ENCODE results near the gene RAC2. TPM values are rescaled to one million over a fixed set of nuclear protein-coding genes. Genes with fewer than 3 reads are reported as not detected.
"Not testable (repeated sequence)": the region's sequence is repeated elsewhere in the genome, so short reads cannot be mapped to it uniquely, and the experiment has no call there.

Gene RAC2
- polyA plus RNA-seq, 1 donor, result 22.6 TPM

GRCh38 chr22:37255558-37256006, 11.5 kb upstream of the RAC2 start:
- Histone ChIP-seq H3K4me3 (ENCODE audit: low read length) (no peak overlapping the region), H3K9me3 (ENCODE audit: control insufficient read depth, low read depth, low read length) (no peaks in the 10 kb centered on the region), H3K36me3 (ENCODE audit: control insufficient read depth, insufficient read depth, low read length) (no peaks in the 10 kb centered on the region), H3K4me1 (ENCODE audit: control insufficient read depth, insufficient read depth, low read length) (peaks cover 25% of the 10 kb centered on the region), H3K27ac (ENCODE audit: low read length) (no peak overlapping the region), H3K27me3 (ENCODE audit: control insufficient read depth, insufficient read depth, low read length) (no peaks in the 10 kb centered on the region)
- no peak for DNase-seq

DNA sequence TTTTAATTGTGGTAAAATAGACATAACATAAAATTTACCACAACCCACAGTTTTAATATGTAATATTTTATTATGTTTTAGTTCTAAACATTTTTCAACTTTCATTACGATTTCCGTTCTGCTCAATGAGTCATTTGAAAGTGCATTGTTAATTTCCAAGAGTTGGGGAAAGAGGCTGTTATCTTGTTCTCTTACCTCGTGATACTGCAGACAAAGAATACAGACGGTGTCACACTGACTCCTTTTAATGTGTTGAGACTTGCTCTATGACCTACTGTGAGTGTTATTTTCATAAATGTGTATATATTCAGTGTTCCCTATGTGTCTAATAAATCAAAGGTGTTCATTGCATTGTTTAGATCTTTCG, 10.8 kb upstream of the RAC2 start:
- Histone ChIP-seq H3K4me1 (ENCODE audit: control insufficient read depth, insufficient read depth, low read length) (peaks cover 25% of the 10 kb centered on the region), H3K9me3 (ENCODE audit: control insufficient read depth, low read depth, low read length) (no peaks in the 10 kb centered on the region), H3K27ac (ENCODE audit: low read length) (no peak overlapping the region), H3K27me3 (ENCODE audit: control insufficient read depth, insufficient read depth, low read length) (no peaks in the 10 kb centered on the region), H3K36me3 (ENCODE audit: control insufficient read depth, insufficient read depth, low read length) (no peaks in the 10 kb centered on the region), H3K4me3 (ENCODE audit: low read length) (no peak overlapping the region)
- peak in 1 of 2 donors; percentile 73 for DNase-seq
- 75% methylated on average over 1 of the region's 5 CpGs for WGBS (ENCODE audit: insufficient coverage, low lambda C conversion rate)

- H3K4me3 ChIP-seq (ENCODE audit: low read length), result no peak overlapping the region
- no peak for DNase-seq
- H3K4me1 ChIP-seq (ENCODE audit: control insufficient read depth, insufficient read depth, low read length), result peaks cover 23% of the 10 kb centered on the region
- H3K27ac ChIP-seq (ENCODE audit: low read length), result no peak overlapping the region
- H3K9me3 ChIP-seq (ENCODE audit: control insufficient read depth, low read depth, low read length), result no peaks in the 10 kb centered on the region
- no CpG with 5 or more reads among the region's 5 CpGs for WGBS (ENCODE audit: insufficient coverage, low lambda C conversion rate)
- H3K36me3 ChIP-seq (ENCODE audit: control insufficient read depth, insufficient read depth, low read length), result no peaks in the 10 kb centered on the region
- H3K27me3 ChIP-seq (ENCODE audit: control insufficient read depth, insufficient read depth, low read length), result no peaks in the 10 kb centered on the region
Measured at GRCh38 chr22:37254209-37254866, 10.3 kb upstream of the RAC2 start.

DNA sequence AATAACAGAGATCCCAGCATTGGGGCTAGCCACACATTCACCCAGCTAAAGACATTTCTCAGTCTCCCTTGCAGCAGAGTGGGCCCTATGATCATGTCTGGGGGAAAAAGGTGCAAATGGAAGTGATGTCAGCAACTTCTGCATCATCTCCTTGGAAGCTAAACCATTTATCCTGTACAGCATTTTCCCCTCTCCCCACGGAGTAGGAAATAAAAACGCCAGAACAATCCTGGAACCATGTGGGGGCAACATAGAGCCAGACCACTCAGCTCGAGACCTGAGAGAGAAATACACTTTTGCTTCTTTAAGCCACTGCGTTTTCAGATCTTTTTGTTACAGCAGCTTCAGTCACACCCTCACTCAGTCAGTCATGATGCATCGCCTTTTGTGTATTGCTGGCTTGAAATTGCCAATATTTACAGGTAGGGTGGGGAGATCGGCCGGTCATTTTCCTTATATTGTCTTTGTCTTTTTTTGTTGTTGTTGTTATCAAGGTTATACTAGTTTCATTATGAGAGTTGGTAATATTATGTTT, 9.1 kb upstream of the RAC2 start:
- Histone ChIP-seq H3K36me3 (ENCODE audit: control insufficient read depth, insufficient read depth, low read length) (no peaks in the 10 kb centered on the region), H3K4me1 (ENCODE audit: control insufficient read depth, insufficient read depth, low read length) (peaks cover 11% of the 10 kb centered on the region), H3K9me3 (ENCODE audit: control insufficient read depth, low read depth, low read length) (no peaks in the 10 kb centered on the region), H3K27ac (ENCODE audit: low read length) (no peak overlapping the region), H3K27me3 (ENCODE audit: control insufficient read depth, insufficient read depth, low read length) (no peaks in the 10 kb centered on the region), H3K4me3 (ENCODE audit: low read length) (no peak overlapping the region)
- no CpG with 5 or more reads among the region's 7 CpGs for WGBS (ENCODE audit: insufficient coverage, low lambda C conversion rate)
- DNase-seq, result no peak

DNA sequence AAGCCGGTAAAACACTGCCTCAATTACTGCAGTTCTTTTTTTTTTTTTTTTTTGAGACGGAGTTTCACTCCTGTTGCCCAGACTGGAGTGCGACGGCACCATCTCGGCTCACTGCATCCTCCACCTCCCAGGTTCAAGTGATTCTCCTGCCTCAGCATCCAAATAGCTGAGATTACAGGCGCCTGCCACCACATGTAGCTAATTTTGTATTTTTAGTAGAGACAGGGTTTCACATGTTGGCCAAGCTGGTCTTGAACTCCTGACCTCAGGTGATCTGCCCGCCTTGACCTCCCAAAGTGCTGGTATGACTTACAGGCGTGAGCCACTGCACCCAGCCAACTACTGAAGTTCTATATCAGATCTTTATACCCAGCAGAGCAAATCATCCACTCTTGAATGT, 7.8 kb upstream of the RAC2 start:
- H3K36me3 ChIP-seq (ENCODE audit: control insufficient read depth, insufficient read depth, low read length); H3K27ac ChIP-seq (ENCODE audit: low read length); H3K9me3 ChIP-seq (ENCODE audit: control insufficient read depth, low read depth, low read length); H3K4me3 ChIP-seq (ENCODE audit: low read length); DNase-seq; H3K4me1 ChIP-seq (ENCODE audit: control insufficient read depth, insufficient read depth, low read length); H3K27me3 ChIP-seq (ENCODE audit: control insufficient read depth, insufficient read depth, low read length): not testable (repeated sequence)
- WGBS (ENCODE audit: insufficient coverage, low lambda C conversion rate), result no CpG with 5 or more reads among the region's 8 CpGs

DNA sequence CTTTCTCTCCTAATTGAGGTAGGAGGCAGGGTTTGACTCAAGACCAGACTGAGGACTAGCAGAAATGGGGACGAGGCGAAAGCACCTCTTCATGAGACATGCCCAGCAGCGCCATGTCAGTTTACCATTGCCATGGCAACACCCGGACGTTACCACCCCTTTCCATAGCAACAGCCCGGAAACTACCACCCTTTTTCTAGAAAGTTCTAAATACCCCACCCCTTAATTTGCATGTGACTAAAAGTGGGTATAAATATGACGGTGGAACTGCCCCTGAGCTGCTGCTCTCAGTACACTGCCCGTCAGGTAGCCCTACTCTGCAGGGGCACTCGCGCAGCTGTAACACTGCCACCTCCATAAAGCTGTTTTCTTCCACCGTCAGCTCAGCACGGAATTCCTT, 5.9 kb upstream of the RAC2 start:
- no peaks in the 10 kb centered on the region for H3K4me1 ChIP-seq (ENCODE audit: control insufficient read depth, insufficient read depth, low read length)
- no peaks in the 10 kb centered on the region for H3K9me3 ChIP-seq (ENCODE audit: control insufficient read depth, low read depth, low read length)
- H3K27me3 ChIP-seq (ENCODE audit: control insufficient read depth, insufficient read depth, low read length), result no peaks in the 10 kb centered on the region
- H3K27ac ChIP-seq (ENCODE audit: low read length), result no peak overlapping the region
- 100% methylated on average over 1 of the region's 12 CpGs for WGBS (ENCODE audit: insufficient coverage, low lambda C conversion rate)
- no peak overlapping the region for H3K4me3 ChIP-seq (ENCODE audit: low read length)
- DNase-seq, result no peak
- no peaks in the 10 kb centered on the region for H3K36me3 ChIP-seq (ENCODE audit: control insufficient read depth, insufficient read depth, low read length)

- Histone ChIP-seq H3K27me3 (ENCODE audit: control insufficient read depth, insufficient read depth, low read length) (no peaks in the 10 kb centered on the region), H3K9me3 (ENCODE audit: control insufficient read depth, low read depth, low read length) (no peaks in the 10 kb centered on the region), H3K4me3 (ENCODE audit: low read length) (no peak overlapping the region), H3K27ac (ENCODE audit: low read length) (no peak overlapping the region), H3K4me1 (ENCODE audit: control insufficient read depth, insufficient read depth, low read length) (peaks cover 14% of the 10 kb centered on the region), H3K36me3 (ENCODE audit: control insufficient read depth, insufficient read depth, low read length) (no peaks in the 10 kb centered on the region)
- DNase-seq, result no peak
- WGBS (ENCODE audit: insufficient coverage, low lambda C conversion rate), result 67% methylated on average over 1 of the region's 6 CpGs
Measured at GRCh38 chr22:37248251-37248650, 4.2 kb upstream of the RAC2 start.

DNA sequence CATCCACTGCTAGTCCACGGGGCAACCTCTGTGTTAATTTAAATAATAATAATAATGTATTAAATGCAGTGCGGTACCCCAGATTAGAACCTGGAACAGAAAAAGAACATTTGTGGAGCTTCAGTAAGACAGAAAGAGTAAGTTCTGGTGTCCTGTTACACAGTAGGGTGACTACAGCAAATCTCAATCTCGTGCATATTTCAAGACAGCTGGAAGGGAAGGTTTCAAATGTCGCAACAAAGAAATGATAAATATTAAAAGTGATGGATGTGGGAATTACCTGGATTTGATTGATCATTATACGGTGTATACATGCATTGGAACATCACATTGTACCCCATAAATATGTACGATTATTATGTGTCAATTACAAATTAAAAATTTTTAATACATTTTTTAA, 1.7 kb upstream of the RAC2 start:
- H3K9me3 ChIP-seq (ENCODE audit: control insufficient read depth, low read depth, low read length), result no peaks in the 10 kb centered on the region
- no peak overlapping the region for H3K27ac ChIP-seq (ENCODE audit: low read length)
- H3K27me3 ChIP-seq (ENCODE audit: control insufficient read depth, insufficient read depth, low read length), result no peaks in the 10 kb centered on the region
- H3K4me1 ChIP-seq (ENCODE audit: control insufficient read depth, insufficient read depth, low read length), result peaks cover 14% of the 10 kb centered on the region
- 100% methylated on average over 4 of the region's 6 CpGs for WGBS (ENCODE audit: insufficient coverage, low lambda C conversion rate)
- H3K36me3 ChIP-seq (ENCODE audit: control insufficient read depth, insufficient read depth, low read length), result no peaks in the 10 kb centered on the region
- no peak for DNase-seq
- no peak overlapping the region for H3K4me3 ChIP-seq (ENCODE audit: low read length)

- peaks cover 14% of the 10 kb centered on the region for H3K4me1 ChIP-seq (ENCODE audit: control insufficient read depth, insufficient read depth, low read length)
- WGBS (ENCODE audit: insufficient coverage, low lambda C conversion rate), result no CpG with 5 or more reads among the region's 22 CpGs
- H3K27me3 ChIP-seq (ENCODE audit: control insufficient read depth, insufficient read depth, low read length), result no peaks in the 10 kb centered on the region
- H3K4me3 ChIP-seq (ENCODE audit: low read length), result no peak overlapping the region
- no peaks in the 10 kb centered on the region for H3K36me3 ChIP-seq (ENCODE audit: control insufficient read depth, insufficient read depth, low read length)
- no peak overlapping the region for H3K27ac ChIP-seq (ENCODE audit: low read length)
- no peak for DNase-seq
- no peaks in the 10 kb centered on the region for H3K9me3 ChIP-seq (ENCODE audit: control insufficient read depth, low read depth, low read length)
Measured at GRCh38 chr22:37244922-37245722, 1.1 kb upstream of the RAC2 start.

DNA sequence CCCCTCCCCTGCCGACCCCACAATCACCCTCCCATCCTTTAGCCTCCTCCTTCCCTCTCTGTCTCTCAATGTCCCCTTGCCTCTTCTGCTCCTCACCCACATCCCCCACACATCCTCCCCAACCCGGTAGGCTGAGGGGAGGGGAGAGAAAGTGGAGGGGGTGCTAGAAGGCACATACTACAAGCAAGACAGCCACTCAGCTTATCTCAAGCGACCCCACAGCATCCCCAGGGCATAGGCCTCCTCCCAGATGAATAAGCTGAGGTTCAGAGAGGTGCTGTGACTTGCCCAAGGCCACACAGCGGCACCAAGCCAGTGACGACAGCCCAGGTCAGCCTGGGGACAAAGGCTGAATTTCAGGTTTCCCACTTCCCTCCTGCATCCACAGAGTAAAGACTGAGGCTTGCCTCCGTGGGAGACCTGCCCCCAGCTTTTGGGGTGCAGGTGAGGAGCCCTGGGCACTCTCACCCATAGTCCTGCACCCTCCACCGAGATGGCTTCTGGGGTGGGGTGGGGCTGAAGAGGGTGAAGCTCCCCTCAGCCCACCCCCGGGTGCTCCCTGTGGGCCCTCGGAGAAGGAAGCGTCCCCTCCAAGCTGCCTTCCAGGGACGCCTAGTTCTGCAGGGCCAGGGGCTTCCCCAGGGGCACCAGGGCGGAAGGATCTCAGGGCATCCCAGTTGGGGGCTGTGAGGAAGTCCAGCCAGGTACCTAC, 511 bp downstream of the RAC2 start:
- no peak overlapping the region for H3K27ac ChIP-seq (ENCODE audit: low read length)
- peaks cover 14% of the 10 kb centered on the region for H3K4me1 ChIP-seq (ENCODE audit: control insufficient read depth, insufficient read depth, low read length)
- no CpG with 5 or more reads among the region's 12 CpGs for WGBS (ENCODE audit: insufficient coverage, low lambda C conversion rate)
- peak overlapping the region; percentile 36 for H3K4me3 ChIP-seq (ENCODE audit: low read length)
- no peaks in the 10 kb centered on the region for H3K27me3 ChIP-seq (ENCODE audit: control insufficient read depth, insufficient read depth, low read length)
- H3K36me3 ChIP-seq (ENCODE audit: control insufficient read depth, insufficient read depth, low read length), result no peaks in the 10 kb centered on the region
- DNase-seq, result no peak
- H3K9me3 ChIP-seq (ENCODE audit: control insufficient read depth, low read depth, low read length), result no peaks in the 10 kb centered on the region

All from large intestine (tissue), 3 donors.